NCI-H510A treated with DMSO at 0.1 percent for 48 hours (cell line): ENCODE results near the gene PHAF1.
"Not testable (repeated sequence)": the region's sequence is repeated elsewhere in the genome, so short reads cannot be mapped to it uniquely, and the experiment has no call there.

Source experiments
- DNase-seq: peaks from one replicate; lab custom pipeline; 2025; lab: John Stamatoyannopoulos, UW

PHAF1 gene

DNA sequence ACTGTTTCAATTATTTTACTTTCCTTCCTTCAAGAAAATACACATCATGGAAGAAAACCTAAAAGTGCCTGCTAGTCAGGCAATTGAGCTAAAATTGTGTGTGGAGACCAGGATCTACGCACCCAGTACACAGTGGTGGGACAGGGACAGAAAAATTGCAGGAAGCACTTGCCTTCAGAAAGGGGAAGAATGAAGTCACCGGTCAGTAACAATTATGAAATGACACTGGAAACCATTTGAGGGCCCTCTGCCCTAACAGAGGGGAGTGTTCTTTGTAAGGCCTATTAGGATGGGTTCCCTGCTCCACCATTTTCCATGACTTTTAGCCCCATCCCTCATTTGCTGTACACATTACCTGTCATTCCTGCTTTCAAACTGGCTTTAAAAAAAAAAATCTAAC, 4.5 kb upstream of the PHAF1 start:
- DNase-seq: no peak

DNA sequence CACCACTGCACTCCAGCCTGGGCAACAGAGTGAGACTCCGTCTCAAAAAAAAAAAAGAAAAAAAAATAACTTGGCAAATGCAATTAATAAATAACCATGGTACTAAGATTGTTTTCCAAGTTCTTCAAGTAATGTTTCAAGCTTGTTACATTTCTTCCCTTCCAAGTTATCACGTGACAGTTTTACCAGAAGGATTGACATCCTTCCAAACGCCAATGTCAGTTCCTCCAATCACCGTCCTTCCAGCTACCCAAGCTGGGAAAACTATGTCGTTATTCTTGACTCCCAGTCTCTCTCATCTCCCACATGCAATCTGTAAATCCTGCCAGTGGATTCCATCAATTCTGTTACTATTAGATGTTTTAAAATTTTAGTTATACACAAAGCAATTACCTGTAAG, 3.9 kb upstream of the PHAF1 start:
- no peak for DNase-seq

DNA sequence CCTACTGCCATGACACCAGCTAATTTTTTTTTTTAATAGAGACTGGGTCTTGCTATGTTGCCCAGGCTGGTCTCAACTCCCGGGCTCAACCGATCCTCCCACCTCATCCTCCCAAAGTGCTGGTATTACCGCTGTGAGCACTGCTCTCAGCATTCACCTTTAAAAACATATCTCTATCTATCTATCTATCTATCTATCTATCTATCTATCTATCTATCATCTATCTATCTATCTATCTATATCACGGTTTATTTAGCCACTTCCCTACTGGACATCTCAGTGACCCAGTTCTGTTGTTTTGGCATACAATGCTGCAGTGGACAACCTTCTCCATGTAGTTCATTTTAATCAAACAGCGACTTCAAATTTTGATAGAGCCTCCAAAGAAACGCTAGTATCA, 1.3 kb upstream of the PHAF1 start:
- DNase-seq: no peak

DNA sequence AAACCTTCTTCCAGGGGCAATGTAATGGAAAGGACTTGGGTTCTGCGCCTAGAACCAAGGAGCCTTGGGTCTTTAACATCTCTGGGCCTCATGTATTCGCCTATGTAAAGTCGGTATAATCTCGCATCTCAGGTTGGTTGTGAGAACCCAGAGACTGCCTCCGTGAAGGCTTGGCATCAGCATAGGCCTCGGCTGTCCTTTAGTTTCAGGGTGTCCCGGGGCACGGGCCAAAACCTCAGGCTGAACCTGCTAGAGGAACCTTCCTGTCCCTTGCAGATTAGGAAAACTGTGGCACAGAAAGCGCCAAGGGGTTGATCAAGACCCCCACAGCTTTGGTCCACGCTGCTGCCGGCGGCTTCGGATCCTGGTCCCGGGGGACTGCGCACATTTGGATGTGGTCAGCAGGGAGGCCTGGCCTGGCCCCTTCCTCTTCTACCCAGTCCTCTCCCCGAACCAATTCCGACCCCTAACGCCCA, 772 bp upstream of the PHAF1 start:
- no peak for DNase-seq

DNA sequence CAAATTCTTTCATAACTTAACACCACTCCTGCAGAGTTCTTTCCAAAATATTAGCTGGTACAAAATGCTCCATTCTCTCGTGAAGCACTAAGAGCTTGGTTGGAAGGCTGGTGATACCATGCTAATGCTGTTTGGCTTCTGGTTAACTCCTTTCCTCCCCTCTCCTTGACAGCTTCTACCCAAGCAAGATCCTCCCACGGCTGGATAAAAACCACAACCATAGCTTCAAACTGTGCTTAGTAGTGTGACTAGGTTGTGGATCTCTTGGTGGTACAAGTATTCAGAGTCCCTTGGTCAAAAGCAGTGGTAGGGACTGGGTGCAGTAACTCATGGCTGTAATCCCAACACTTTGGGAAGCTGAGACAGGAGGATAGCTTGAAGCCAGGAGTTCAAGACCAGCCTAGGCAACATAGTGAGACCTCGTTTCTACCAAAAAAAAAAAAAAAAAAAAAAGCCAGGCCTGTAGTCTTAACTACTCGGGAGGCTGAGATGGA, 2.3 kb downstream of the PHAF1 start:
- DNase-seq: no peak

DNA sequence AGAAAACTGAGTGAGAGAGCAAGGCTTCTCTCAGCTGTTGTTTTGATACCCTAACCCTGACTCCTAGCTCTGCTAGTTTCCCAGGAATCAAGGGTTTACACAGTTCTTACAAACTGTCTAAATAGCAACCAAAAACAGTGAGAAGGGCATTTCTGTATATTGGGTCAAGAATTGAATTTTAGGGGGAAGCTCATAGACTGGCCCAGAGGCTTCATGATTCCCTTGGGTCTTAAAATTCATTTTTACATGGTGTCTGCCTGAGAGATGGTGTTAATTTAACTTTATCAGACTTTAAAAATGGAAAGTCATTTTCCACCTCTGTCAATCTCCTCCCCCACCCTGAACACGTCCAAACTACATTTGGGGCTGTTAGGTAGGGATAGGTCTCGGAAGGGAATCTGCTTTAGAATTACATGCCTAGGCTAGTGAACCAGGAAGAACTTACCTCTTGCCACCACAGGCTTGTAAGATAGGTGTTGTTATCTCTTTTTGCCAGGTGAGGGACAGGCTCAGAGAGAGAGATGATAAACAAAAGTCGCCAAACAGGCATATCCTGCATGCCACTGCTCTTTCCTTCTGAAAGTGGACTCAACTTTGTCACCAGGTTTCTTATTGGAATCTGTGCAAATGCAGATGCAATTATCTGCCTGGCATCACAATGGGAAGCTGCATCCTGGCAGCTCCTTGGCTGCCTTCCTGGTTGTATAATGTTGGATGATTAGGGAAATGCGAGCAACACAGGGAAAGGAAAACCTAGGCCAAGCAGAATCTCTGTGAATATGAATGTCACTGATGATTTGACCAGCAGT, 3.1 kb downstream of the PHAF1 start:
- DNase-seq: no peak

DNA sequence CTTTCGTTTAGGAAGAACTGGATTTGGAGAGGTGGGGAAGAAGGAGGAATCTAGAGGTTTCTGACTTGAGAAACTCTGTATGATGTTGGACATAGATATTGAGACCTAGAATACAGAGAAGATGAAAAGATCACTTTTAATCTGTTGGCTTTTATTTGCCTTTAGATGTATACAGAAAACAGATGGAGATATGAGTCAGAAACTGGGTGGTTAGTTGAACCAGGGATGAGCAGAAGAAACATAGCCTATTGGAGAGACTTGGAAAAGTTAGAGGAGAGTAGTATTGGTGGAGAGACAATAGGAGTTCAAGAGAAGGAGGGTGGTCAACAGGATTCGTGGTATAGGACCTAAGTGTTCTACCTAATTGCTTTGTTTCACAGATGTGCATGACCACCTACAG, 5.1 kb downstream of the PHAF1 start:
- no peak for DNase-seq

DNA sequence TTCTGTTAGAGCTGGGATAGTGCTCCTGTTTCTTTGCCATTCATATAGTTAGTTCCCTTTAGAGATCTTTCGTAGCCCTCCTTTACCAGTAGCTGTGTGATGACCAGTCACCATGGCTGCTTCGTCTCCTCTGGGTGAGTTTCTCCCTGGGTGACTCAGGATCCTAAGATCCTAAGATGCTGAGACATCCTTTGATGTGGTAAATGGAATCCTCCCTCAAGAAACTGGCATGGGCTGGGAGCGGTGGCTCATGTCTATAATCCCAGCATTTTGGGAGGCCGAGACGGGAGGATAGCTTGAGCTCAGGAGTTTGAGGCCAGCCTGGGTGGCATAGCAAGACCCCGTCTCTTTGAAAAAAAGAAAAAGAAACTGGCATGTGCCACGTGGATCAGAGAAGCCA, 5.9 kb downstream of the PHAF1 start:
- DNase-seq: no peak

DNA sequence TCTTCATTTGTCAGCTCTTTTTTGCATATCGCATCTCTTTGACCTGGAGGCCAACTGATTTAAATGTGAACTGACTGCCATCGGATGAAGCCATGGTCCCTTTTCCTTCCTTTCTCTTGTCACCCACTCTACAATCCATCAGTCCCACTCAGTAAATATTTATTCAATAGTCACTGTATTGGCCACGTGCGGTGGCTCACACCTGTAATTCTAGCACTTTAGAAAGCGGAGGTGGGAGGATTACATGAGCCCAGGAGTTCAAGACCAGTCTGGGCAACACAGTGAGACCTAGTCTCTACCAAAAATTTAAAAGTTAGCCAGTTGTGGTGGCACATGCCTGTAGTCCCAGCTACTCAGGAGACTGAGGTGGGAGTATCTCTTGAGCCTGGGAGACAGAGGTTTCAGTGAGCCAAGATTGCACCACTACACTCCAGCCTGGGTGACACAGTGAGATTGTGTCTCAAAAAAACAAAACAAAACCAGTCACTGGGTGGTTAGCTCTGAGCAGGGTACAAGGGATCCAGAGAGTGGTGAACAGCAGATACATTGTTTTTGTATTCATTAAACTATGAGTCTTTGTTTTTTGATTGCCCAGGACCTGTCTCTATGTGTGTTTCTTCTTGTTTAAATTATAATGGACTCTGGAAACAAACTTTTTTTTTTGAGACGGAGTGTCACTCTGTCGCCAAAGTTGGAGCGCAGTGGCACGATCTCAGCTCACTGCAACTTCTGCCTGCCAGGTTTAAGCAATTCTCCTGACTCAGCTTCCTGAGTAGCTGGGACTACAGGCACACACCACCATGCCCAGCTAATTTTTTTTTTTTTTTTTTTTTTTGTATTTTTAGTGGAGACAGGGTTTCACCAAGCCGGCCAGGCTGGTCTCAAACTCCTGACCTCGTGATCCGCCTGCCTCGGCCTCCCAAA, 6.9 kb downstream of the PHAF1 start:
- DNase-seq: no peak

DNA sequence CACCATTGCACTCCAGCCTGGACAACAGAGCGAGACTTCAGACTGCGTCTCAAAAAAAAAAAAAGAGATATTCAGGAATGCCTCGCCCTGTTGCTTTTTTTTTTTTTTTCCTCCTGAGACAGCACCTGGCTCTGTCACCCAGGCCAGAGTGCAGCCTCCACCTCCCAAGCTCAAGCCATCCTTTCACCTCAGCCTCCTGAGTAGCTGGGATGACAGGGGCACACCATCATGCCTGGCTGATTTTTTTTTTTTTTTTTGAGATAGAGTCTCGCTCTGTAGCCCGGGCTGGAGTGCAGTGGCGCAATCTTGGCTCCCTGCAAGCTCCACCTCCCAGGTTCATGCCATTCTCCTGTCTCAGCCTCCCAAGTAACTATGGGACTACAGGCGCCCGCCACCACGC, 8.0 kb downstream of the PHAF1 start:
- DNase-seq: no peak

DNA sequence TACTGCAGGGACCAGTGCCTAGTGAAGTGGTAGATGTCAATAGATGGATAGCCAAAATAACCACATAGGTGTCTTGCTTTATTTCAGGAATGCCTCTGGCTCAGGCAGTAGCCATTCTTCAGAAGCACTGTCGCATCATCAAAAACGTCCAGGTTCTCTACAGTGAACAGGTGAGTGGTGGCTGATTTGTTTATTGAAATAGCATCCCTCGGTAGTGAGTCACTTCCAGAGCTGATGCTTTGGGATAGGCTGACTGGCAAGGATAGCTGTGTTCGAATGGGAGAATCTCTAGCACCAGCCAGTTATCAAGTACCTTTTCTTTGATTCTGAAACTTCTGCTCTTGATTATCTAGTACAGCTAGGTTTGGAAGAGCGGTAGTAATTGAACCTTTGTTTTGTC, 10.3 kb downstream of the PHAF1 start:
- no peak for DNase-seq

DNA sequence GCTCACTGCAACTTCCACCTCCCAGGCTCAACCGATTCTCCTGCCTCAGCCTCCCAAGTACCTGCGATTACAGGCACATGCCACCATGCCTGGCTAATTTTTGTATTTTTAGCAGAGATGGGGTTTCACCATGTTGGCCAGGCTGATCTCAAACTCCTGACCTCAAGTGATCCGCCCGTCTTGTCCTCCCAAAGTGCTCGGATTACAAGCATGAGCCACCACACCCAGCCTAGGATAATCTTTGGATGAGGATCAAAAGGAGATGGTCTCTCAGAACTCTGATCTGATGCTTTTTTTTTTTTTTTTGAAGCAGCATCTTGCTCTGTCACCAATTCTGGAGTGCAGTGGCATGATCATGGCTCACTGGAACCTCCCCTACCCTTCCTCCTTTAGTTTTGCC, 13.1 kb downstream of the PHAF1 start:
- not testable (repeated sequence) for DNase-seq

DNA sequence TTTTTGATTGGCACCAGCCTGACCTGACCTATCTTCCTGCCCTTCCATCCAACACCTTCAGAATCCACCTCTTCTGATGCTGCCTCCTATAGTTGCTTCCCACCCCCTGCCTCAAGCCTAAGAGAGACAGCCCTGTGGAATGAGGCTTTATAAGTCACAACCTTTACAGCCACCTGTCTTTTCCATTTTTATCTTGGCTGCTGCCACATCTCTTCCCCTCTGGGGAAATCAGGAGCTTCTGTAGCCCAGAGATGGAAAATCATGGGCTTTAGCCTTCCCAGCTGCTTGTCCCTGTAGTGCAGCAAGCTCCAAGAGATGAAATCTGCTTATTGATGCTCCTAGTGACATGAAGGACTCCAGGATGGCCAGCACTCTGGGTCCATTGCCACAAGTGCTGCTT, 18.7 kb downstream of the PHAF1 start:
- no peak for DNase-seq

DNA sequence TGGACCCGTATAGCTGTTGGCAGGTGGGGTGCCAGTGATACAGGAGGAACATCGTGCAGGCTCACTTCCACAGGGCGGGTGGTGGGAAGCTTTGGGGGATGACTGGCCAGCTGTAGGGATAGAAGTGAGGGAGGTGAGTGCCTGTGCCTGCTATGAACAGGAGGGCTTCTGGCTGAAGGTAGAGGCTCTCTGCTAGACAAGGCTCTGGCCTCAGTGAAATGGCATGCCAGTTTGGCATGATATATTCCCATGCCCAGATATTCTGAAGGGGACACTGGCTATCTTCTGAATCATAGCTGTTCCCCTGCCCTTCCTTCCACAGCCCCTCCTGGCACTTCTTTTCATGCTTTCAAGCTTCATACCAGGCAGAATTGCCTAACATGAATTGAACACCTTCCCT, 19.1 kb downstream of the PHAF1 start:
- no peak for DNase-seq

DNA sequence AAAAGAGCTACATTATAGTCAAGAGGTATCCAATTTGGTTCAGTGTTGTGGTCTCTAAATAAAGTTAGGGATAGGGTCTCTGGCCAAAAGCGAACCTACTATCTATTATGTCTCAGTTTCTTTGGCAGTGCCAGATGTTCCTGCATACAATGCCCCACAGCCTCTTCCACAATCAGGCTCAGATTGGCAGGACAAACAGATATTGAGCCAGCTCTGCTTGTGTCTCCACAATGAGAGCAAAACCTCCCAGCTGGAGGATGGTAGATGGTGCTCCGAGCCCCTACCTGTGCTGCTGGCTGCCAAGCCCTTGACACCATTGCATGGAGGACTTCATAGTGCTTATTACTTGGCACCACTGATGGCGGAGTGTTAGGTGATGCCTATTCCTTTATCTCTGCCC, 19.7 kb downstream of the PHAF1 start:
- DNase-seq: no peak

DNA sequence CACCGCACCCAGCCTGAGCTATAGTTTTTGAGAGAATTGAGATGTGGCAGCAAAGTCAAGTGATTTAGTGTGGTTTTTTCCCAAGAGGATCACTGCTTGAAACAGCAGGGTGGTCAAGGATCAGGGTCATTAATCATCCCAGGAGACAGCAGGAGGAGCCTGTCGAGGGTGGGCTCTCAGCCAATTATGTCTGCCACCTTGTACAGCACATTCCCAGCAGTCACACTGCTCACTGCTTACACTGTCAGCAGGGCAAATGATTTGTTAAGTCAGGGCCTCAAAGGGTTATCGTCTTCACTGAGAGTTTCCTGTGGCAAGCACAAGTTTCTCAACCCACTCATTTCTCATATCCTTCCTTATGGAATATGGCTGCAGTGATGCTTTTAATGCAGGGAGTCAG, 27.9 kb downstream of the PHAF1 start:
- DNase-seq: no peak

DNA sequence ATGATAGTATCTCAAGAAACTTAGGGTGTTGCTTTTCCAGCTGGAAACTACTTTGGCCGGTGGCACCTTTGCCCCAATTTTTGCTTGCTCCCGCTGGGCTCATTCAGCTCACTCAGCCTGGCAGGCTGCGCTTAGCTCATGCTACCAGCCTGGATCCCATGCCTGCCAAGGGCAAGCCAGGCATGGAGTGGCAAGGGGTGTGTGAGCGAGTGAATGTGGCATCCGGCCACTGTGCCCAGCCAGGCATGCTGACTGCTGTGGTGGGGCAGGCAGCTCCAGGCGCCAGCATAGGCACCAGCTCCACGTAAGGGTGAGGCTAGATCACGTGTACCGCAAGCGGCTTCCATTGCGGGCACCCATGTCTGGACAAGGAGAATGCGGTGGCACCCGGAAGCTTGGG, 31.6 kb downstream of the PHAF1 start:
- no peak for DNase-seq

DNA sequence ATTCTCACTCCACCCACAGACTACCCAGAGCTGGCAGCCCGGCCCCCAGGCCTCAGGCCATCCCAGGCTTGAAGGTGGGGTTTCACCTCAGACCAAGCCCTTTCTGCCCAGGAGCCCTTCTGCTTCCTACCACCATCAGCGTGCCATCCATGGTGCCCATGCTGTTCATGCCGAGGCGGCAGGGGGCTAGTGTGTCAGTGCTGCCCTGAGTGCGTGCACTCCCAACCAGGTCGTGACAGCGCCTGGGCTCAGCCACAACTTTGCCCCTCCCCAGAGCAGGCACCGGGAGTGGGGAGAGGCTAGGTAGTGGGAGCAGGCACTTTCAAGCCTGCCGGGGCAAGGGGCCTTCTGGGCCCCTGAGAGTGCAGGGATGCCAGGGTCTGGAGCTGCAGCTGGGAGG, 32.6 kb downstream of the PHAF1 start:
- DNase-seq: no peak

DNA sequence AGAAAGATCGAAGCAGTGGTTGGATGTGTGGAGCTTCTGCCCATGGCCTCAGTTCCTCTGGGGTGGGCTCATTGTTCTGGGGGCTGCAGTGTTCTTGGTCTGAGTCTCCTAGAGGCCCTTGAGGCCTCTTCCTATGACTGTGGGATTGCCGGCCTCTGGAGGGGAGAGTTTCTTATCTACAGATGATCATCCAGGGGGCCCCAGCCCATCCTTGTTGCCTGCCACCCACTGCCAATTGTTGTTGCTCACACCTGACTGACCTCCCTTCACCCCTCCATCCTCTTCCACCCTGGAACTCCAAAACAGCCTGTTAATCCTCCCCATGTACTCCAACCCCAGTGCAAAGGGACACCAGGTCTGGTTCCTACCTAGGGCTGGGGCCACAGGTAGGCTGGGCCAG, 35.2 kb downstream of the PHAF1 start:
- DNase-seq: no peak

DNA sequence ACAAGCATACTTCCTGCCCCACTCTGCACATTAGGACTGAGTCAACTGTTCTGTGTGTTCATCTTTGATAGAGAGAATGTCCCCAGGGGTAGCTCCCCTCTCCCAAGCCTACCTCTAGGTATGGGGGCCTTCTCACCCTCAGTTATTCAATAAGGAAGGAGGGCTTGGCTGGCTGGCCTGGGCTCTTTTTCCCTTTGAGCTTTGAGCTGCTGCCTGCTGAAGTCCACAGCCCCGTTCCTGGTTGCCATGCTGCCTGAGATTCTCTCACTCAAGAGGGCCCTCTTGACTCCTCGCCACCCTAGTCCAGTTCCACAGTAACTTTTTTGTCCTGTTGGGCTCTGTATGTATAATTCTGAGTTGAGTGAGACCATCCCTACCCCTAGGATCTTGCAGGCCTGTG, 36.0 kb downstream of the PHAF1 start:
- no peak for DNase-seq

DNA sequence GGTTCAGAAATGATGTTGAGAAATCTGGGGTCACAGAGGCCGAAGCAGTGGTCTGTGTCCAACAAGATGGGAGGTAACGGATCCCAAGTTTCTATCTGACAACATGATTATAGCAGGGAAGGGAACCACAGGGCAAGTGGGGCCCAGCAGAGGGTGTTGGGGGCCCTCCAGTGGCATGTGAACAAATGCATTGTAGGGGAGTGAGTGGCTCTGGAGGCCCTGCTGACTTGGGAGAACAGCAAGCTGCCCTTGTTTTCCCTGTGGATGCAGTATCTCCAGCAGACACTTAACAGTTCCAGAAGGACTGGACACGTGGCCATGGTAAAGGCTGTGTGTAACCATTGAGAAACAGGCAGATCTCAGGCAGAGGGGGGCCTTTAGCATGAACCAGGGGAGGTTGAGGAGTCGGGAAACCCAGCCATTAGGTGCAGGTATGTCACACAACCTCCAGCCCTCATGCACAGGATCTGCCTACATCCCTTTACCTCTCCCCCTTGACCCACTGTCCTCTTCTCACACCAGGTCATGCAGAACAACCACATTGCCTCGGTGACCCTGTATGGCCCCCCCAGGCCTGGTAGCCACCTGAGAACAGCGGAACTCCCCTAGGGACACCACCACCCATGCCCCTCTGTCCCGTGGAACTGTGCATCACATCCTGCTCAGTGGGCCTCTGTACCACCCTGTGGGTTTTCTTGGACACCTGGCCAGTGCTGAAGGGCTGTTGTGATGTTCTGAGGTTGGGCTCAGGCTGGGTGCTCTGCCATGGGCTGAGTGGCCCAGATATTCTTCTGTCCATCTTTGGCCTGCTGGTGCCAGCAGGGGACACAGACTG, 37.0 kb downstream of the PHAF1 start:
- no peak for DNase-seq
